Epithelial cell of esophagus (primary cell): Measurements from ENCODE around the gene UBE2C.

ENCODE experiments used
- DNase-seq: peaks from one replicate; pipeline ENCODE4 v3.0.0; 2010; ENCODE audit warnings: low read depth
- H3K4me3 ChIP-seq: 2 replicates; pipeline ENCODE4 v1.5.1; 2011; ENCODE audit warnings: mild to moderate bottlenecking, low read length, control low read depth
- CTCF ChIP-seq: IDR thresholded peaks from 2 replicates; pipeline ENCODE4 v1.5.1; 2011; ENCODE audit warnings: low read depth, mild to moderate bottlenecking, low read length, control low read depth, inconsistent platforms; ENCODE audit not compliant: insufficient read depth; ENCODE audit errors: missing control alignments

UBE2C gene

GRCh38 chr20:45866454-45866853, 54.0 kb downstream of the UBE2C start:
- TF ChIP-seq CTCF, result no peak
- no peak for DNase-seq

More at GRCh38 chr20:45866454-45866853, 54.0 kb downstream of the UBE2C start:
- no peak overlapping the region for H3K4me3 ChIP-seq
